ENCODE results near the gene DNAH11.

DNA sequence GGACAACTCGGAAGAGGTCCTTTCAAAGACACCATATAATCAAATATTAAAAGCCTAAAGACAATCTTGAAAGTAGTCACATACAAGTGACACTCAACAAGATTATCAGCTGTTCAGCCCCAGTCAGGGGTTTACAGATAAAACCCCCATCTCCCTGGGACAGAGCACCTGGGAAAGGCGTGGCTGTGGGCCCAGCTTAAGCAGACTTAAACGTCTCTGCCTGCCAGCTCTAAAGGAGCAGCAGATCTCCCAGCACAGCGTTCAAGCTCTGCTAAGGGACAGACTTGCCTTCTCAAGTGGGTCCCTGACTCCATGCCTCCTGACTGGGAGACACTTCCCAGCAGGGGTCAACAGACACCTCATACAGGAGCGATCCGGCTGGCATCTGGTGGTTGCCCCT, 384.9 kb downstream of the DNAH11 start:
- no peak for TF ChIP-seq GATA2 (IDR thresholded peaks at IDR 0.05; ENCODE audit: low read depth, low read length)
- no peak for TF ChIP-seq GATA3 (IDR thresholded peaks at IDR 0.05; ENCODE audit: low read depth, low read length)

Measured in SH-SY5Y (cell line).